ENCODE results near the gene SGCD. TPM values are rescaled to one million over a fixed set of nuclear protein-coding genes. Genes with fewer than 3 reads are reported as not detected.

SGCD gene
- total RNA-seq, 4 donors from 2014 or later = 0.53 to 2.3 (median 1.2) TPM

DNA sequence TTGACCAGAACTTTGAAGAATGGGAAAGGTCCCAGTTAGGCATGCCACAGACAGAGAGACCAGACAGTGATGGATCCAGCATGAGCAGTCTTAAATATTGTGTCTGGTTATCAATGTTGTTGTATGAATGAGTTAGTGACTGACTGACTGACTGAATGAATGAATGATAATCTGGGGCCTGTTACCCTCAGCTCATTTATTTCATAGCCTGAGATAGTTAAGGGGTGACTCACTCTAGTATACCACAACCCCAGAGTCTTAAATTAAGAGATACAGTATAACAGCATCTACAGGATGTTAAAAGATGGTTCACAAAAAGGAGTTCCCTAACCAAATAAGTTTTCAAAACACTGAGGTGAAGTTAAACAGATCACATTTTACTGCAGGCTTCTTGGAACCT, 133.5 kb downstream of the SGCD start:
- intact Hi-C loops (cut with DNase I; ENCODE audit: low total_unique reads) = loop anchor here (10.0 kb wide), 1 partner anchor 554 kb away; no protein-coding TSS in a partner anchor
- no peak for DNase-seq (ENCODE audit: low spot score in 2 of 2)
- no peak overlapping the region for H3K4me3 ChIP-seq (ENCODE audit: low read depth, poor library complexity, severe bottlenecking)
- TF ChIP-seq, protein P1, sequence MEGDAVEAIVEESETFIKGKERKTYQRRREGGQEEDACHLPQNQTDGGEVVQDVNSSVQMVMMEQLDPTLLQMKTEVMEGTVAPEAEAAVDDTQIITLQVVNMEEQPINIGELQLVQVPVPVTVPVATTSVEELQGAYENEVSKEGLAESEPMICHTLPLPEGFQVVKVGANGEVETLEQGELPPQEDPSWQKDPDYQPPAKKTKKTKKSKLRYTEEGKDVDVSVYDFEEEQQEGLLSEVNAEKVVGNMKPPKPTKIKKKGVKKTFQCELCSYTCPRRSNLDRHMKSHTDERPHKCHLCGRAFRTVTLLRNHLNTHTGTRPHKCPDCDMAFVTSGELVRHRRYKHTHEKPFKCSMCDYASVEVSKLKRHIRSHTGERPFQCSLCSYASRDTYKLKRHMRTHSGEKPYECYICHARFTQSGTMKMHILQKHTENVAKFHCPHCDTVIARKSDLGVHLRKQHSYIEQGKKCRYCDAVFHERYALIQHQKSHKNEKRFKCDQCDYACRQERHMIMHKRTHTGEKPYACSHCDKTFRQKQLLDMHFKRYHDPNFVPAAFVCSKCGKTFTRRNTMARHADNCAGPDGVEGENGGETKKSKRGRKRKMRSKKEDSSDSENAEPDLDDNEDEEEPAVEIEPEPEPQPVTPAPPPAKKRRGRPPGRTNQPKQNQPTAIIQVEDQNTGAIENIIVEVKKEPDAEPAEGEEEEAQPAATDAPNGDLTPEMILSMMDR (IDR thresholded peaks at IDR 0.05) = no peak
- TF ChIP-seq POLR2A (IDR thresholded peaks at IDR 0.05) = no peak

DNA sequence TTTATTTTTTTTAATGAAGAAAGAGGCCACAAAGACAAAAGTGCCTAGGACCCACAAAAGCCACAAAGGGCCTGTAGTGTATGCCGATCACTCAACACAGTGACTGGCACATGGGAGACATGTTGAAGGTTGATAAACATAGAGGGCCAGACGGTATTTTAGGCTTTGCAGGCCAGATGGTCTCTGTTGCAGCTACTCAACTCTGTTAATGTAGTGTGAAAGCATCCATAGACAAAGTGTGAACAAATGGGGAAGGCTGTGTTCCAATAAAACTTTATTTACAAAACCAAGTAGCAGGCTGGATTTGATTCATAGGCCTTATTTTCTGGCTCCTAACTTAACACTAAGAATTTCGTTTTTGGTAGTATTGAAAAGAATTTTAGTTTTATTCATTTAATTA, 139.9 kb downstream of the SGCD start:
- TF ChIP-seq POLR2A (IDR thresholded peaks at IDR 0.05) = no peak
- TF ChIP-seq, protein P1 (IDR thresholded peaks at IDR 0.05) = no peak
- DNase-seq (ENCODE audit: low spot score in 2 of 2) = no peak
- intact Hi-C loops (cut with DNase I; ENCODE audit: low total_unique reads) = loop anchor here (10.0 kb wide), 1 partner anchor 548 kb away; no protein-coding TSS in a partner anchor
- WGBS, 2 donors = 75 to 78% methylated on average over 3 of the region's 3 CpGs
- H3K4me3 ChIP-seq (ENCODE audit: low read depth, poor library complexity, severe bottlenecking) = no peak overlapping the region

DNA sequence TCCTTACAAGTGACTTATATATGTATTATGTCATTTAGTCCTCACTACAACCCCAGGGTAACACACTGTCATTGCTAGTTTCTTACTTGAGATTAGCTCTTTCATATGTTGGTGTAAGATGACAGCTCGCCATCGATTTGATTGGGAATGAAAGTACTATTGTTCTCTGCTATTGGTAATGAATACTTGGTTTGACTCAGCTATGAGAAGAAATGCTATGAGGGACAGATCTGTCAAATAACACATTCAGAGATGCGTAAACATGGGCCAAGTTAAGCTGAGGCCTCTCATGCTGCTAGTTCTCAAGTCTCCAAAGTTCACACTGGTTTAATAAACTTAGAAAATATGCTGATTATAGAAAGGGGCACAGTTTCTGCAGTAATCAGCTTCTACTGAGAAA, 142.7 kb downstream of the SGCD start:
- no peak for DNase-seq (ENCODE audit: low spot score in 2 of 2)
- WGBS, 2 donors = 96 to 99% methylated on average over 3 of the region's 3 CpGs
- TF ChIP-seq, protein P1 (IDR thresholded peaks at IDR 0.05) = no peak
- TF ChIP-seq POLR2A (IDR thresholded peaks at IDR 0.05) = no peak
- H3K4me3 ChIP-seq (ENCODE audit: low read depth, poor library complexity, severe bottlenecking) = no peak overlapping the region
- intact Hi-C loops (cut with DNase I; ENCODE audit: low total_unique reads) = loop anchor here (10.0 kb wide), 1 partner anchor 545 kb away; no protein-coding TSS in a partner anchor

DNA sequence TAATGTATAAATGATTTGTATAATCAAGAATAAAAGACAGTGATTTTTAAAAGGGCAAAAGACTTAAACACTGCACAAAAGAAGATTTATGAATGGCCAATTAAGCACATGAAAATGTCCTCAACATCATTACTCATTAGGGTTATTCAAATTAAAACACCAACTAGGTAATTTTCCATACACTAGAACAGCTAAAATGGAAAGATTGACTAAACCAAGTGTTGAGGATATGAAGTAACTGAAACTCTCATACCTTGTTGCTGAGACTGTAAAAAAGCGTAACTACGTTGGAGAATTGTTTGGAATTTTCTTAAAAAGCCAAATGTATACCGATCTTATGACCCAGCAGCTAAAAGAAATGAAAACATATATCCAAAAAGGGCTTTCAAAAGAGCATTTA, 144.9 kb downstream of the SGCD start:
- H3K4me3 ChIP-seq (ENCODE audit: low read depth, poor library complexity, severe bottlenecking) = no peak overlapping the region
- no peak for DNase-seq (ENCODE audit: low spot score in 2 of 2)
- intact Hi-C loops (cut with DNase I; ENCODE audit: low total_unique reads) = no loop called here
- TF ChIP-seq POLR2A (IDR thresholded peaks at IDR 0.05) = no peak
- TF ChIP-seq, protein P1 (IDR thresholded peaks at IDR 0.05) = no peak
- 92 to 93% methylated on average over 3 of the region's 3 CpGs for whole genome bisulfite sequencing, 2 donors

DNA sequence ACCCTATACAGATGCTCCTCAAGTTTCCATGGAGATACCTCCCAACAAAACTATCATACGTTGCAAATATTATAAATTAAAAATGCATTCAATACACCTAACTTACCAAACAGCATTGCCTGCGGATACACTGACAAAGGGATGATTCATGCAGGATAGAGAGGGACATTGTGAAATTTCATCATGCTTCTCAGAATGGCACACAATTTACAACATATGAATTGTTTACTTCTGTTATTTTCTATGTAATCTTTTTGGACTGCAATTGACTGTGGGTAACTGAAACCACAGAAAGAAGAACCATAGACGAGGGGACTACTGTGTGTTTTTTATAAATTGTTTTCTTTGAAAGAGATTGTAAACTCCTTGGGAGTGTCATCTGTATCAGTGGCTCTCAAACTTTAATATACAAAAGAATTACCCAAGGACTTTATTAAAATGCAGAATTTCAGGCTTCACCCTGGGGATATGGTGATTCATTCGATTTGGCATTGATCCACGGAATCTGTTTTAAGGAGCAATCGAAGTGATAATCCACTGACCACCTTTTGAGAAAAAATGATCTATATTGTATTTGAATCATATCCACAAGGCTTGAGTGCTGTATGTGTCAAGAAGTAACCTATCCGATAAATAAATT, 146.4 kb downstream of the SGCD start:
- H3K4me3 ChIP-seq (ENCODE audit: low read depth, poor library complexity, severe bottlenecking) = no peak overlapping the region
- TF ChIP-seq, protein P1 (IDR thresholded peaks at IDR 0.05) = no peak
- no peak for TF ChIP-seq POLR2A (IDR thresholded peaks at IDR 0.05)
- intact Hi-C loops (cut with DNase I; ENCODE audit: low total_unique reads) = no loop called here
- 44 to 51% methylated on average over 7 of the region's 7 CpGs for WGBS, 2 donors
- no peak for DNase-seq (ENCODE audit: low spot score in 2 of 2)

DNA sequence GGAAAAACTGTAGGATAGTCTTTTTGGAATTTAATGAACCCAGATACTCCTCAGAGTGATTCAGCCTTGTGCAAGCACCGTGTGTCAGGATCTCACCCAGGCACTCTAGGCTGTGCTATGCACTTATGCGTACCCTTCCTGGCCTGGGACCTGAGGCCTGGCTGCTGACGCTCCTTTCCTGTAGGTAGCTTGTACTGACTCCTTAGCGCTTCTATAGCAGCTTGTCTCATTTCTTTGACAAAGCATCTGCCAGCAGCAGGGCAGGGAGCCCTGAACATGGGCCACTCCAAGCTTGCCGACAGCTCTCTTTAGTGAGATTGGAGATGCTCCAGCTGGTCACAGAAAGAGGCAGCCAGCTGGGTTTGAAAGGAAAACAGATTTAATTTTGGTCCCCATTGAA, 147.3 kb downstream of the SGCD start:
- TF ChIP-seq POLR2A (IDR thresholded peaks at IDR 0.05) = no peak
- TF ChIP-seq, protein P1 (IDR thresholded peaks at IDR 0.05) = no peak
- WGBS, 2 donors = 61 to 78% methylated on average over 5 of the region's 5 CpGs
- intact Hi-C loops (cut with DNase I; ENCODE audit: low total_unique reads) = no loop called here
- H3K4me3 ChIP-seq (ENCODE audit: low read depth, poor library complexity, severe bottlenecking) = no peak overlapping the region
- no peak for DNase-seq (ENCODE audit: low spot score in 2 of 2)
